OCI-LY7 (cell line): ENCODE measurements around the gene LIN28B. TPM values are rescaled to one million over a fixed set of nuclear protein-coding genes. Genes with fewer than 3 reads are reported as not detected.

Experiments
- BruUV-seq: library from RNA; stranded (reverse); fragments of 400-500 nt; replicated peaks from 2 replicates; lab custom pipeline; 2021; lab: Mats Ljungman, UMichigan
- CTCF ChIA-PET: fragments of 300-600 bp; sonication (Branson Sonifier 250); formaldehyde crosslinking; loops from one replicate; lab custom pipeline; 2022; ENCODE audit warnings: antibody characterized with exemption; ENCODE audit not compliant: unreplicated experiment; lab: Charles Lee
- POLR2A ChIA-PET: fragments of 300-600 bp; sonication (Branson Sonifier 250); formaldehyde crosslinking; loops from one replicate; lab custom pipeline; 2022; ENCODE audit warnings: antibody characterized with exemption; lab: Charles Lee
- DNase-seq: peaks from one replicate; pipeline ENCODE4 v3.0.0-alpha.2; 2015; ENCODE audit warnings: low spot score
- H2AFZ ChIP-seq: fragments of 200-600 bp; sonication (generic), shearing (Covaris generic); 2 replicates; pipeline ENCODE4 v1.6.1; 2014; ENCODE audit warnings: mild to moderate bottlenecking, antibody characterized with exemption, low read length, moderate library complexity
- H3K27ac ChIP-seq: fragments of 200-600 bp; sonication (generic); 2 replicates; pipeline ENCODE4 v1.5.1; 2014; ENCODE audit warnings: mixed run types, low read depth, mild to moderate bottlenecking, moderate library complexity, low read length, inconsistent platforms; ENCODE audit not compliant: poor library complexity, severe bottlenecking
- H3K36me3 ChIP-seq: fragments of 200-600 bp; sonication (generic); 2 replicates; pipeline ENCODE4 v1.6.1; 2014; ENCODE audit warnings: mild to moderate bottlenecking, antibody characterized with exemption, low read length, moderate library complexity, mixed read lengths; ENCODE audit not compliant: insufficient read depth
- H3K4me1 ChIP-seq: fragments of 200-600 bp; sonication (generic); 2 replicates; pipeline ENCODE4 v1.5.1; 2014; ENCODE audit warnings: mild to moderate bottlenecking, low read length; ENCODE audit not compliant: insufficient read depth, poor library complexity, severe bottlenecking
- H3K4me2 ChIP-seq: fragments of 200-600 bp; sonication (generic); 2 replicates; pipeline ENCODE4 v1.6.1; 2014; ENCODE audit warnings: mild to moderate bottlenecking, low read length
- H3K4me3 ChIP-seq: fragments of 200-600 bp; sonication (generic); 2 replicates; pipeline ENCODE4 v1.5.1; 2014; ENCODE audit warnings: mild to moderate bottlenecking, low read depth, low read length; ENCODE audit not compliant: poor library complexity, severe bottlenecking
- H3K79me2 ChIP-seq: fragments of 200-600 bp; sonication (generic); 2 replicates; pipeline ENCODE4 v1.6.1; 2016; ENCODE audit warnings: low read depth, mild to moderate bottlenecking, low read length, moderate library complexity, mixed read lengths; ENCODE audit not compliant: insufficient read depth
- H3K9me2 ChIP-seq: fragments of 200-600 bp; sonication (generic); 2 replicates; pipeline ENCODE4 v1.6.1; 2016; ENCODE audit warnings: mild to moderate bottlenecking, low read length, mixed read lengths; ENCODE audit not compliant: insufficient read depth
- H3K9me3 ChIP-seq: fragments of 200-600 bp; sonication (generic); 2 replicates; pipeline ENCODE4 v1.6.1; 2014; ENCODE audit warnings: mild to moderate bottlenecking, mixed run types, low read length, mixed read lengths
- H4K20me1 ChIP-seq: fragments of 200-600 bp; sonication (generic); 2 replicates; pipeline ENCODE4 v1.6.1; 2014; ENCODE audit warnings: mild to moderate bottlenecking, antibody characterized with exemption, low read length, moderate library complexity, mixed read lengths; ENCODE audit not compliant: insufficient read depth
- CTCF ChIP-seq: fragments of 200-600 bp; sonication (generic); conservative IDR thresholded peaks from 2 replicates; pipeline ENCODE4 v1.5.1; 2014; ENCODE audit warnings: mild to moderate bottlenecking, antibody characterized with exemption, low read length, moderate library complexity, mixed read lengths
- EZH2phosphoT487 ChIP-seq: fragments of 200-600 bp; sonication (generic); IDR thresholded peaks from 2 replicates; pipeline ENCODE4 v1.6.1; 2018; ENCODE audit warnings: low read depth, borderline replicate concordance, mild to moderate bottlenecking, mixed run types, antibody characterized with exemption, low read length, moderate library complexity, mixed read lengths
- intact Hi-C: fragments of 100-400 bp; cut with micrococcal nuclease; formaldehyde crosslinking; loops from one replicate; pipeline ENCODE4 v1.10.0; 2022; ENCODE audit not compliant: unreplicated experiment
- total RNA-seq, 2 experiments: library from RNA; depleted of rRNA in 1 of 2; stranded (reverse); fragments of >200 nt in 1 of 2; shearing (Covaris generic) in 1 of 2; gene quantifications; 2 replicates each; pipeline ENCODE4 v1.2.3, GENCODE V29; 2014 to 2022

Gene LIN28B
- total RNA-seq, 2 experiments from 2014 or later: not detected

DNA sequence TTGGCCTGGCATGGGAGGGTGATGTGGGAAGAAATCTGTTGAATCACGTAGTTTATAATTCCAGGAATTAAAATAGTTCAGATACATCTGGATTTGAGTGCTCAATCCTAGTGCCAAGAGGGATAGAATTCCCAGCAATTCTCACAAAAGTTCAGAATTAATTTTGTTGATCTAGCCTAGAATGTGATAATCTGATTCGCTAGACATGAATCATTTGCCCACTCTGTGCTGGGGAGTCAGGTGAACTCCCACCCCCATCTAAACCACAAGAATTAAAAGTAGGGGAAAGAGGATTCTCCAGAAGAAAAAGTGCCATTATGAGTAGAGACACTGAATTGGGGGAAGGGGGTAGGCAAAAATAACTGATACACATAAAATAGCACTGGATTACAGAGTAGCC lies 85.0 kb downstream of the LIN28B start:
- ChIA-PET CTCF (no interaction called here), POLR2A (no interaction called here)
- H3K79me2 ChIP-seq: no peaks in the 10 kb centered on the region
- no peak for DNase-seq
- no peaks in the 10 kb centered on the region for H3K9me3 ChIP-seq
- no peak overlapping the region for H3K27ac ChIP-seq
- no peak for TF ChIP-seq CTCF
- TF ChIP-seq EZH2phosphoT487: no peak
- H3K36me3 ChIP-seq: no peaks in the 10 kb centered on the region
- no TSS peak for BruUV-seq
- H3K4me3 ChIP-seq: no peak overlapping the region
- H2AFZ ChIP-seq: no peak overlapping the region
- no peaks in the 10 kb centered on the region for H4K20me1 ChIP-seq
- H3K4me1 ChIP-seq: no peaks in the 10 kb centered on the region
- no peaks in the 10 kb centered on the region for H3K9me2 ChIP-seq
- intact Hi-C loops: no loop called here
- no peak overlapping the region for H3K4me2 ChIP-seq

- intact Hi-C loops: no loop called here
- ChIA-PET POLR2A (no interaction called here), CTCF (no interaction called here)
These were observed 85.7 kb downstream of the LIN28B start for GRCh38 chr6:105042648-105043047.

More at GRCh38 chr6:105042648-105043047, 85.7 kb downstream of the LIN28B start:
- DNase-seq: no peak
- Histone ChIP-seq H2AFZ (no peak overlapping the region), H3K79me2 (no peaks in the 10 kb centered on the region), H3K4me2 (no peak overlapping the region), H3K9me2 (no peaks in the 10 kb centered on the region), H3K27ac (no peak overlapping the region), H3K4me3 (no peak overlapping the region), H3K36me3 (no peaks in the 10 kb centered on the region), H3K4me1 (no peaks in the 10 kb centered on the region), H3K9me3 (no peaks in the 10 kb centered on the region), H4K20me1 (no peaks in the 10 kb centered on the region)
- TF ChIP-seq CTCF (no peak), EZH2phosphoT487 (no peak)
- no TSS peak for BruUV-seq
